Psoas muscle (tissue), 8 donors: ENCODE measurements around the gene LDAH. TPM values are rescaled to one million over a fixed set of nuclear protein-coding genes. Genes with fewer than 3 reads are reported as not detected.

ENCODE experiments used
- ATAC-seq, 4 donors: fragments of 200-7000 bp; cut with Tn5 transposase; one replicate each; pipeline ENCODE4 v1.9.1; 2020; ENCODE audit warnings: moderate library complexity in 3 of 4, mild to moderate bottlenecking in 2 of 4
- DNase-seq, 2 donors: peaks; one replicate each; pipeline ENCODE4 v3.0.0-alpha.2; 2020
- H3K27ac ChIP-seq: fragments of 200-600 bp; one replicate; pipeline ENCODE4 v1.8.0; 2022
- H3K27me3 ChIP-seq, 3 donors: fragments of 200-600 bp in 1 of 3; one replicate each; pipeline versions ENCODE4 v1.6.1 to v1.8.0; 2013 to 2022; ENCODE audit warnings: low read length in 2 of 3, mild to moderate bottlenecking in 2 of 3, moderate library complexity in 1 of 3; ENCODE audit not compliant: insufficient read depth in 3 of 3
- H3K36me3 ChIP-seq, 2 donors: fragments of 200-600 bp in 1 of 2; one replicate each; pipeline versions ENCODE4 v1.6.1 to v1.8.0; 2013 to 2022; ENCODE audit warnings: low read depth in 1 of 2, mild to moderate bottlenecking in 1 of 2, moderate library complexity in 1 of 2; ENCODE audit not compliant: insufficient read depth in 1 of 2
- H3K4me1 ChIP-seq: fragments of 200-600 bp; one replicate; pipeline ENCODE4 v1.8.0; 2022
- H3K4me3 ChIP-seq: fragments of 200-600 bp; one replicate; pipeline ENCODE4 v1.8.0; 2022; ENCODE audit warnings: mild to moderate bottlenecking
- H3K9me3 ChIP-seq: fragments of 200-600 bp; one replicate; pipeline ENCODE4 v1.8.0; 2022
- WGBS, 3 donors: extraction: QIAGEN DNeasy Blood & Tissue Kit; methylation state at CpG; one replicate each; pipeline versions ENCODE4 v1.1.6 to v1.1.7; 2013; 5-methylcytosine and 5-hydroxymethylcytosine counted together
- intact Hi-C, 2 donors: fragments of 100-400 bp; cut with DNase I; formaldehyde crosslinking; loops; one replicate each; pipeline versions ENCODE4 v1.11.0 to v1.14.2; 2022
- polyA plus RNA-seq, 3 donors: library from polyadenylated mRNA; stranded (reverse); fragments of 200-250 nt; gene quantifications; one replicate each; pipeline ENCODE4 v1.2.3, GENCODE V29; 2013
- total RNA-seq, 4 donors: library from RNA; stranded (reverse); fragmentation: NEBNext Ultra II Directional in 2 of 4; extraction: Animal tissue kit (Norgen Biotek cat#: 25700) in 2 of 4; gene quantifications; one replicate each; pipeline versions ENCODE4 v1.2.1 to v1.2.4, GENCODE V29; 2021 to 2023
- TF ChIP-seq, protein P1 (sequence below): fragments of 200-600 bp; IDR thresholded peaks from one replicate; pipeline ENCODE4 v1.8.0; 2022; ENCODE audit warnings: antibody characterized with exemption
- donor health status: healthy with polysubstance abuse.
- donor health status: DM: no; HTN: no; CAD: no; lungs with moderate emphysema.
- donor health status: Bipolar disorder and iron deficiency.
- donor health status: healthy.
- donor health status: DM: yes; HTN: yes; CAD: no.
- donor health status: DM: no; HTN: no; CAD: no.
- donor health status: DM: no; HTN: no; CAD: no.
- donor health status: DM: yes; HTN: yes; CAD: no.

The LDAH gene
- total and polyA plus RNA-seq, 7 donors: 0.56 to 1.9 (median 1.6) TPM

DNA sequence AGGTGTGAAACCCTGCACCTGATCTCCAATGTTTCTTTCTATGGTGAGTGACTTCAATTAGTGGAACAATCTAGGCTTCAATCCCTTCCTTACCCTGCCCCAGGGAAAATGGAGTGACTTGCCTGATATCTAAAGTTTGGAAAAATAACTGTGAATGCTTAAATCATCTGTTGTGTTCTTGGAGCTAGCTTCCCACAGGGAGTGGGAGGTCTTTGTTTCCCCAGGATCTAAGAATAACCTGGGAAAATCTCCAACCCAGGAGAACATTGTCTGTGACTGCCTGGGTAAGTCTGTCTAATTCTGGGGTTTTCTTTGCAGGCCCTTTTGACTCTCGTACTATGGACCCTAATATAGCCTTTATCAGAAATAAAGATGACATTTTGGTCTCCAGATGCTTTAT is 13.6 kb upstream of the LDAH start:
- DNase-seq (no peak), ATAC-seq (no peak)
- TF ChIP-seq, protein P1, sequence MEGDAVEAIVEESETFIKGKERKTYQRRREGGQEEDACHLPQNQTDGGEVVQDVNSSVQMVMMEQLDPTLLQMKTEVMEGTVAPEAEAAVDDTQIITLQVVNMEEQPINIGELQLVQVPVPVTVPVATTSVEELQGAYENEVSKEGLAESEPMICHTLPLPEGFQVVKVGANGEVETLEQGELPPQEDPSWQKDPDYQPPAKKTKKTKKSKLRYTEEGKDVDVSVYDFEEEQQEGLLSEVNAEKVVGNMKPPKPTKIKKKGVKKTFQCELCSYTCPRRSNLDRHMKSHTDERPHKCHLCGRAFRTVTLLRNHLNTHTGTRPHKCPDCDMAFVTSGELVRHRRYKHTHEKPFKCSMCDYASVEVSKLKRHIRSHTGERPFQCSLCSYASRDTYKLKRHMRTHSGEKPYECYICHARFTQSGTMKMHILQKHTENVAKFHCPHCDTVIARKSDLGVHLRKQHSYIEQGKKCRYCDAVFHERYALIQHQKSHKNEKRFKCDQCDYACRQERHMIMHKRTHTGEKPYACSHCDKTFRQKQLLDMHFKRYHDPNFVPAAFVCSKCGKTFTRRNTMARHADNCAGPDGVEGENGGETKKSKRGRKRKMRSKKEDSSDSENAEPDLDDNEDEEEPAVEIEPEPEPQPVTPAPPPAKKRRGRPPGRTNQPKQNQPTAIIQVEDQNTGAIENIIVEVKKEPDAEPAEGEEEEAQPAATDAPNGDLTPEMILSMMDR: no peak
- intact Hi-C loops: no loop called here
- H3K36me3 ChIP-seq: no peaks in the 10 kb centered on the region
- H3K27me3 ChIP-seq: peaks cover 0 to 8% (median 6%) of the 10 kb centered on the region in 3 donors
- H3K4me3 ChIP-seq: no peak overlapping the region
- H3K4me1 ChIP-seq: no peaks in the 10 kb centered on the region
- no peaks in the 10 kb centered on the region for H3K9me3 ChIP-seq
- H3K27ac ChIP-seq: no peak overlapping the region
- 49 to 67% (median 53%) methylated on average over 1 of the region's 1 CpG for WGBS, 3 donors

DNA sequence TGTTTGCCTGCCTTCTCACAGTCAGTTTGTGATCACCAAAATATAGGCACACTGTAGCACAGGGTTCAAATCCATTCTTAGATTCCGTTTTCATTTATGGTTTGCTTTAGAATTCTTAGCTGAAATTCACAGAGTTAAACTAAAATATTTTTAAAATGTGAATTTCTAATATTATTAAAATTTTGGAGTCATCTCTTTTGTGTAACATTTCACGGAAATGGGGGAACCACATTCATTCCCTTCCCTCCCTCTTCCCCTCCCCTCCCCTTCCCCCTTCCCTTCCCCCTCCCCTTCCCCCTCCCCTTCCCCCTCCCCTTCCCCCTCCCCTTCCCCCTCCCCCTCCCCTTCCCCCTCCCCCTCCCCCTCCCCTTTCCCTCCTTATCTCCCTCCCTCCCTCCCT is 11.4 kb upstream of the LDAH start:
- TF ChIP-seq, protein P1: no peak
- Histone ChIP-seq H3K27me3 (peaks cover 0 to 13% (median 6%) of the 10 kb centered on the region in 3 donors), H3K4me1 (no peaks in the 10 kb centered on the region), H3K9me3 (no peaks in the 10 kb centered on the region), H3K36me3 (no peaks in the 10 kb centered on the region), H3K4me3 (no peak overlapping the region), H3K27ac (no peak overlapping the region)
- intact Hi-C loops: no loop called here
- ATAC-seq: no peak
- no peak for DNase-seq
- WGBS, 3 donors: 71 to 85% (median 77%) methylated on average over 2 of the region's 2 CpGs

DNA sequence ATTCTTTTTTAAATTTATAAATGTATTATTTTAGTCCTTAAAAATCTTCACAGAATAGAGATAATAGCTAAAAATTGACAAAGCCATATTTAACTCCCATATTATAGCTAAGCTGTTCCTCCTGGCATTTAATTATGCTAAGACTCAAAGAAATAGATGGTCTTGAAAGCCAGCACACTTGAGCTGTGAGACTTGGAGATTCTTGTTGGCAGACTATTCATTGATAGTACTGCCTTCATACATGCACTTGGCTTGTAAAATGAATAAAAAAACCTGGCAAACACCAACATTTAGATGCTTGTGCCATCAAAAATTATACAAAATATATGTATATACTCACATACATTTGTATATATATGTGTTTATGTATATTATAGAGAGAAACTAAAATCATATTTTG is 9.7 kb upstream of the LDAH start:
- TF ChIP-seq, protein P1: no peak
- Histone ChIP-seq H3K4me1 (no peaks in the 10 kb centered on the region), H3K9me3 (no peaks in the 10 kb centered on the region), H3K36me3 (no peaks in the 10 kb centered on the region), H3K27ac (no peak overlapping the region), H3K27me3 (peaks cover 0 to 13% (median 6%) of the 10 kb centered on the region in 3 donors), H3K4me3 (no peak overlapping the region)
- no peak for DNase-seq
- intact Hi-C loops: no loop called here
- ATAC-seq: no peak

DNA sequence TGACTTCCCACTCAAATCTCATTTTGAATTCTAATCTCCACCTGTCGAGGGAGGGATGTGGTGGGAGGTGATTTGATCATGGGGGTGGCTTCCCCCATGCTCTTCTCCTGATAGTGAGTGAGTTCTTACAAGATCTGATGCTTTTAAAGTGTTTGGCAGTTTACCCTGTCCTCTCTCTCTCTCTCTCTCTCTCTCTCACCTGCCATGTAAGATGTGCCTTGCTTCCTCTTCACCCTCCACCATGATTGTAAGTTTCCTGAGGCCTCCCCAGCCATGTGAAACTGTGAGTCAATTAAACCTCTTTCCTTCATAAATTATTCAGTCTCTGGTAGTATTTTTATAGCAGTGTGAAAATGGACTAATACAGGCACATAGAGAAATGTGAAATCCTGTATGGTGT is 7.0 kb upstream of the LDAH start:
- WGBS, 3 donors: 13 to 24% (median 16%) methylated on average over 1 of the region's 1 CpG
- H3K27ac ChIP-seq: no peak overlapping the region
- H3K36me3 ChIP-seq: no peaks in the 10 kb centered on the region
- no peaks in the 10 kb centered on the region for H3K4me1 ChIP-seq
- H3K4me3 ChIP-seq: no peak overlapping the region
- peaks cover 0 to 9% (median 6%) of the 10 kb centered on the region in 3 donors for H3K27me3 ChIP-seq
- no peak for DNase-seq
- no peak for ATAC-seq
- H3K9me3 ChIP-seq: no peaks in the 10 kb centered on the region
- TF ChIP-seq, protein P1: no peak
- intact Hi-C loops: no loop called here

DNA sequence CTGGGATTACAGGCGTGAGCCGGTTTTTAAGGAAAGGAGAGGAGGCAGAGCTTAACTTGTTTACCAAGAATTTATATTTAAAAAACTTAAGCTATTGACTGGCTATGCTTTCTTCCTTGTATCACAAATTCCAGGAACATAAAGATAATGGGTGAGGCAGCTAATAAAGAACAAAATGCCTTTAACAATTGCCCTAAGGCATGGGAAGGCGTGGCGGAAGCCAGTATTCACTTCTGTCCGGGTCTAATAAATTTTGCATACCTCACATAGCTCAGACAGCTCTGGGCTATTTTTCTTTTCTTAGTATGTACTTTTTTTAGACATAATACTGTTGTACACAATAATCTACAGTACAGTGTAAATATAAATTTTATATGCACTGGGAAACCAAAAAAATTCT is 1.0 kb upstream of the LDAH start:
- intact Hi-C loops: no loop called here
- DNase-seq: no peak
- Histone ChIP-seq H3K9me3 (no peaks in the 10 kb centered on the region), H3K27me3 (no peaks in the 10 kb centered on the region), H3K4me1 (no peaks in the 10 kb centered on the region), H3K4me3 (no peak overlapping the region), H3K27ac (no peak overlapping the region), H3K36me3 (no peaks in the 10 kb centered on the region)
- TF ChIP-seq, protein P1: no peak
- no peak for ATAC-seq
- 79 to 84% (median 80%) methylated on average over 5 of the region's 5 CpGs for WGBS, 3 donors
